Spinal cord (tissue), 10 donors: ENCODE data around the gene LGALS9B. TPM values are rescaled to one million over a fixed set of nuclear protein-coding genes. Genes with fewer than 3 reads are reported as not detected.
"Not testable (repeated sequence)": the region's sequence is repeated elsewhere in the genome, so short reads cannot be mapped to it uniquely, and the experiment has no call there.

Experiments used
- DNase-seq, 6 donors: peaks; one replicate each; pipeline versions ENCODE4 v3.0.0 to v3.0.0-alpha.2; 2013 to 2015; ENCODE audit warnings: low spot score in 6 of 6, low read depth in 4 of 6
- H3K27ac ChIP-seq: one replicate; pipeline ENCODE4 v1.5.1; 2013; ENCODE audit warnings: low read depth, low read length, control low read depth
- H3K27me3 ChIP-seq: one replicate; pipeline ENCODE4 v1.6.1; 2013; ENCODE audit warnings: low read length; ENCODE audit not compliant: control insufficient read depth, insufficient read depth
- H3K36me3 ChIP-seq: one replicate; pipeline ENCODE4 v1.6.1; 2013; ENCODE audit warnings: low read length; ENCODE audit not compliant: control insufficient read depth, insufficient read depth
- H3K4me1 ChIP-seq: one replicate; pipeline ENCODE4 v1.6.1; 2013; ENCODE audit warnings: low read length; ENCODE audit not compliant: control insufficient read depth, insufficient read depth
- H3K4me3 ChIP-seq: one replicate; pipeline ENCODE4 v1.5.1; 2013; ENCODE audit warnings: low read depth, low read length, control low read depth
- H3K9me3 ChIP-seq: one replicate; pipeline ENCODE4 v1.6.1; 2013; ENCODE audit warnings: low read length; ENCODE audit not compliant: control insufficient read depth, insufficient read depth
- WGBS: methylation state at CpG from one replicate; pipeline ENCODE4 v1.1.5; 2013; ENCODE audit warnings: missing lambda C conversion rate; ENCODE audit not compliant: insufficient coverage; 5-methylcytosine and 5-hydroxymethylcytosine counted together
- polyA plus RNA-seq, 2 donors: library from polyadenylated mRNA; unstranded; fragments of 120-200 nt; gene quantifications; one replicate each; pipeline ENCODE4 v1.2.1, GENCODE V29; 2013; ENCODE audit not compliant: insufficient read length in 2 of 2
- total RNA-seq, 2 donors: library from RNA; depleted of rRNA in 1 of 2; stranded (reverse); fragments of 120-200 nt in 1 of 2; fragments of >200 nt in 1 of 2; gene quantifications; one replicate each; pipeline versions ENCODE4 v1.2.3 to v1.2.4, GENCODE V29; 2013 to 2014
- donor health status: healthy.

The LGALS9B gene
- total and polyA plus RNA-seq, 4 donors, result not detected

DNA sequence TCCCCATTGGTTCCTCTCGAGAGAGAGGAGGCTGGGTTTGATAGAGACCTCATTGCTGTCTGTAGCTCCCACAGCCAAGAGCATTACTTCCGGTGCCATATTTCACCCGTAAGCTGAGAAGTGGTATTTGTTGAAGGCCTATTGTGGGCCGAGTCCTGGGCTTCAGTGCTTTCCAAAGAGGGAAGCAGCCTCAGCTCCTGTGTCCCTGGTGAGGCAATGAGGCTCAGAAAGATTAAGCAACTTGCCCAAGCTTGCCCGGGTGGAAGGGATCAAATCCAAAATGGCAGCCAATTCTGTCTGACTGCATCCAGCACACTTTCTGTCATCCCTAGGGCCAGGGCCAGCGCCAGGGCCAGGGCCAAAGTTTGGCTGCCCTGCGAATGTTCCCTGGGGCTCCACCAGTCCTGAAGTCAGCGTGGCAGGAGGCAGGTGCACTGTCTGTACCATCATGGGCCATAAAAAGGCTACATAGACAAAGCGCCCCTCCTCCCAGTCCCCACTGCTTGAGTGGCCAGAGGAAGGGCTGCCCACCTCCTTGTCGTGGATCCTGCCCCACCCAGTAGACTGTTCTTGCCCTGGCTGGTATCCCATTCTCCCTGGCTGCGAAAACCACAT lies 13.4 kb downstream of the LGALS9B start:
- DNase-seq, H3K27me3 ChIP-seq, H3K36me3 ChIP-seq, H3K27ac ChIP-seq, H3K4me3 ChIP-seq, H3K9me3 ChIP-seq, H3K4me1 ChIP-seq: not testable (repeated sequence)
- WGBS, result no CpG with 5 or more reads among the region's 11 CpGs

DNA sequence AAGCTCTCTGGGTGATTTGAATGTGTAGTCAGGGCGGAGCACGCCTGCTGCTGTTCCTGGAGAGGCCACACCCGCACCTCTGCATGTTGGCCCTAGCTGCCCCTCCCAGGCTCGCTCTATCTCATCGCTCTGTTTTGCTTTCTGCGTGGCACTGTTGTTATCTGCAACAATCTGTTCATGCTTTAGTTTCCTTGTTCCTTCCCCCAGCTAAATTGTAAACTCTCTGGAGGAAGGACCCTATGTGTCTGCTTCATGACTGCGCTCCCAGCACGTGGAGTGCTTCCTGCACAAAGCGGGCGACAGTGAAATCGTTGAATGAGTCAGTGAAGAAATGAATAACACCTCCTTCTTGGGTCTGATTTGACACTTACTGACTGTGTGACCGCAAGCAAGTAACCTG lies 16.5 kb downstream of the LGALS9B start:
- H3K36me3 ChIP-seq, H3K4me3 ChIP-seq, H3K27ac ChIP-seq, H3K9me3 ChIP-seq, H3K4me1 ChIP-seq, DNase-seq, H3K27me3 ChIP-seq: not testable (repeated sequence)
- WGBS, result no CpG with 5 or more reads among the region's 12 CpGs

DNA sequence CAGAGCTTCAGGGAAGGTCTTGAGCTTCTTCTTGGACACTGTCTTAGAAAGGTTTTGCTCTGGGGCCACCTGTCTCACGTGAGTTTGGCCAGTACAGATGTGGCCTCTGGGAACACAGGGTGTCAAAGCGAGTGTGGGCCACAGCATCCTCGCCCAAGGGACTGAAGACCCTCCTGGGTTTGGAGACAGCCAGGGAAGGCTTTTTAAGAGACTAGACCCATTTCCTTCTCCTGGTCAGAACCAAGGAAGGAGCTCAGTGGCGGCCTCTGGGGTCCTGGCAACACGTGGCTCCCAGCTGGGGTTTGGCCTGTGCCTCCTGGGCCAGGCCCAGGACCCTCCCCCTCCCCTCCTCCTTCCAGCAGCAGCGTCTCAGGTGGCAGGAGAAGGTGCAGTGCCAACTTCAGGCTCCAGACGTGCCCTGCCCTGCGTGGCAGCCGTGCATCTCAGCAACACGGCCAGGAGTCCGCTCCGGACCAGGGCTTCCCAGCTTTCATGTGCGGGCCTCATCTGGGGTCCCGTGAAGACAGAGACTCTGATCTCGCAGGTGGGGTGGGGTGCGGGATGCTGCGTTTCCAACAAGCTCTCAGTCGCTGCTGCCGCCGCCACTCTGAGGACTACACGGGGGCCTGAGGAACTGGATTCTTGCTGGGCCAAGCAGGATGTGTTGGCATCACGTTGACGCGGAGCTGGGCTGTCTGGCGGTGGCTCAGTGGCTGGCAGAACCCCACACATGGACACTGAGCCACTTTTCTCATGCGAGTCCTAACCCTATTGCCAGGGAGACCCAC lies 19.6 kb downstream of the LGALS9B start:
- not testable (repeated sequence) for H3K4me1 ChIP-seq, H3K4me3 ChIP-seq, H3K27me3 ChIP-seq, H3K9me3 ChIP-seq, H3K36me3 ChIP-seq, DNase-seq, H3K27ac ChIP-seq
- 95% methylated on average over 13 of the region's 26 CpGs for WGBS

DNA sequence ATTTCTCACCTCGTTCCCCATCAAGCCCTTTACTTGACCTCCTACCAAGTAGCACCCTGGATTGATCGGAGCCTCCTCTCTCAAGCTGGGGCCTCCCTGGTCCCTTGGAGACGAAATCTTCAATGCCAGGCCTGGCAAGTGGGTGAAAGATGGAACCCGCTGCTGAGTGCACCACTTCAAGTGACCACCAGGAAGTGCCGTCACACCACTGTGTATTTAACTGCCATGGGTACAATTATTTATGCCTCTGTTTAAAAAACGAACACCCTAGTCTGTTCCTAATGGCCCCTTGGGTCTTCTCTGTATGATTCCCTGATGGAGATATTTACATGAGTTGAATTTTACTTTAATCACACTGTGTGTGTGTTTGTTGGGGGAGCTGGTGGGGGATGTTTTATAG lies 20.4 kb downstream of the LGALS9B start:
- not testable (repeated sequence) for H3K4me1 ChIP-seq, H3K9me3 ChIP-seq, H3K4me3 ChIP-seq, DNase-seq, H3K36me3 ChIP-seq, H3K27ac ChIP-seq, H3K27me3 ChIP-seq
- WGBS, result no CpG with 5 or more reads among the region's 6 CpGs

DNA sequence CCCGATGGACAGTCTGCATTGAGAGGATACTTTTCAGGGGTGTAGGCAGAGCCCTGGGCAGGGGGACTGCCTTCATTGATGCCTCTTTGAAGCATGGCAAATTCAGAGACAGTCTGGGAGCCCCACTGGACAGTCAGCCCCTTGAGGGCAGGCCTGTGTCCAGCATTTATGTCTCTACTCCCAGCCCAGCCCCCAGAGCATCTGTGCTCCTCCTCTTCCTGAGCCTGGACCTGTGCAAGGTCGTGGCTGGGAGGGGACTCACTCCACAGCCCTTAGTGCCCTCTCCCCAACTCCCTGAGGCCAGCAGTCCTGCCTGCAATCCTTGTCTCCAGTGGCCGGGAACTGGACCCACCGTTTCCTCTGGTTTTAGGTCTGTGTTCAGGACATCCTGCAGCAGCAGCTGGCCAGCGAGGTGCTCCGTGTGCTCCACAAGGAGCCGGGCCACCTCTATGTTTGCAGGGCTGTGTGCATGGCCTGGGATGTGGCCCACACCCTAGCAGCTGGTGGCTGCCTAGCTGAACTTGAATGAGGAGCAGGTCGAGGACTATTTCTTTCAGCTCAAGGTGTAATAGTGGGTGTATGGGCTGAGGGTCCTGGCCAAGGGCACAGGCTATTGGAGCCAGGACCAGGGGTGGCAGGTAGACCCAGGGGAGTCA lies 22.6 kb downstream of the LGALS9B start:
- no CpG with 5 or more reads among the region's 8 CpGs for WGBS
- not testable (repeated sequence) for H3K4me3 ChIP-seq, H3K4me1 ChIP-seq, DNase-seq, H3K9me3 ChIP-seq, H3K36me3 ChIP-seq, H3K27me3 ChIP-seq, H3K27ac ChIP-seq

DNA sequence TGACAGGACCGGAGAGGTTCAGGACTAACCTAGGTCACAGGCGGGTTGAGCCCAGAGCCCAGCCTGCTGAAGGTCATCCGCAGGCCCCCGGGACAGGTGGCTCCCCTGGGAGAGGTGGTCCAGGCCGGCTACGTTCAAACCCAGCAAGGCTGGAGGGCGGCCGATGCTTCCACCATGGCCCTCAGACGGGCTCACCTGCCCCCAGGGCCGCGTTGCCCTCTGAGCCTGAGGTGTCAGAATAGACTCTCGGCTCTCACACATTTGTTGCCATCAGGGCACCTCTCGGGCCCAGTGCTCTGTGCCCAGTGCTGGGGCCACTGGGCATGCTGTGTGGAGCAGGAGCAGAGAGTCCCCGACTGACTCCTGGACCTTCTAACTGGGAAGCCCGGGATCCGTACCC lies 23.2 kb downstream of the LGALS9B start:
- H3K36me3 ChIP-seq, H3K4me3 ChIP-seq, H3K27ac ChIP-seq, H3K4me1 ChIP-seq, H3K27me3 ChIP-seq, H3K9me3 ChIP-seq, DNase-seq: not testable (repeated sequence)
- WGBS, result 83% methylated on average over 12 of the region's 16 CpGs

DNA sequence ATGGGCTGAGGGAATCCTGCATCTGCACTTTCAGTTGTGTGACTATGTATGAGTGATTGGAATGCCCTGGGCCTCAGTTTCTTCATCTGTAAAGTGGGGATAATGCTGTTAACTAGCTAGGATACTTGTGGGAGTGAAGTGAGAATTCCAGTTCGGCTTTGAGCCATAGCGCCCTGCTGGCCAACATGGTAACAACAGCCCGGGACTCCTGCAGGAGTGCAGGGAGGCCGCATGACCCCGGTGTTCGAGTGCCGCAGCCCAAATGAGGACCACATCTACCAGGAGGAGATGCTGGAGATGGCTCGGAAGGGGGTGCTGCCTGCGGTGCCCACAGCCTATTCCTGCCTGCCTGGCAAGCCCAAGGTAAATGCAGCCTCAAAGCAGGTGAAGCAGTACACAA lies 23.7 kb downstream of the LGALS9B start:
- WGBS, result no CpG with 5 or more reads among the region's 9 CpGs
- not testable (repeated sequence) for H3K36me3 ChIP-seq, H3K27me3 ChIP-seq, H3K4me1 ChIP-seq, H3K9me3 ChIP-seq, H3K4me3 ChIP-seq, DNase-seq, H3K27ac ChIP-seq

DNA sequence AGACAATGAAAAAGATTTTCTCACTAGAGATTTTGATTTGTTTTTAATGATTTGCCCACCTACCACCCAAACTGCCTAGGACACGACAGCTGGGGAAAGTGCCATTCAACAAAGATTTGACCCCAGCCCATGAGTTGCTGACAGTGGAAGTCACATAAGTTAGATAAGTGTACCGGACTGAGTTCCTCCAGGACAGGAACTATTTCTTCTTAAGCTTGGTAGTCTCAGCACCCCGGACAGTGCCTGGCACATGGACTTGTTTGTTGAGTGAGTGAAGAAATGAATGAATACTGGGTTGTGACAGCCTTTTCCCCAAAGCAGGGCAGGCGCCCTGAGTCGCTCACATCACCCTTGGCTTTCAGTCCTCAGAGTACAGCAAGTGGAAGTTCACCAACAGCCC lies 26.7 kb downstream of the LGALS9B start:
- not testable (repeated sequence) for H3K36me3 ChIP-seq, H3K27ac ChIP-seq, DNase-seq, H3K9me3 ChIP-seq, H3K27me3 ChIP-seq, H3K4me3 ChIP-seq, H3K4me1 ChIP-seq
- WGBS, result no CpG with 5 or more reads among the region's 5 CpGs

DNA sequence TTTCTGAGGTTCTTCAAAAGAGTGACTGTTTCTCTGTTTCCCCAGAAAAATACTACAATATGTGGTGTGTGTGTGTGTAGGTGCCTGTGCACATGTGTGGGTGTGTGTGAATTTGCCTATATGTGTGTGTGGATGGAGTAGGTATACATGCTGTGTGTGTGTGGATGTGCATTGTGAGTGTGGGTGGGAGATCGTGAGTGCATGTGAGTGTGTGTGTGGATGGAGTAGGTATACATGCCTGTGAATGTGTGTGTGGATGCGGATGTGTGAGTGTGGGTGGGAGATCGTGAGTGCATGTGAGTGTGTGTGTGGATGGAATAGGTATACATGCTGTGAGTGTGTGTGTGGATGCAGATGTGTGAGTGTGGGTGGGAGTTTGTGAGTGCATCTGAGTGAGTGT lies 32.2 kb downstream of the LGALS9B start:
- H3K27ac ChIP-seq, DNase-seq, H3K4me1 ChIP-seq, H3K27me3 ChIP-seq, H3K36me3 ChIP-seq, H3K9me3 ChIP-seq, H3K4me3 ChIP-seq: not testable (repeated sequence)
- 94% methylated on average over 3 of the region's 3 CpGs for WGBS

DNA sequence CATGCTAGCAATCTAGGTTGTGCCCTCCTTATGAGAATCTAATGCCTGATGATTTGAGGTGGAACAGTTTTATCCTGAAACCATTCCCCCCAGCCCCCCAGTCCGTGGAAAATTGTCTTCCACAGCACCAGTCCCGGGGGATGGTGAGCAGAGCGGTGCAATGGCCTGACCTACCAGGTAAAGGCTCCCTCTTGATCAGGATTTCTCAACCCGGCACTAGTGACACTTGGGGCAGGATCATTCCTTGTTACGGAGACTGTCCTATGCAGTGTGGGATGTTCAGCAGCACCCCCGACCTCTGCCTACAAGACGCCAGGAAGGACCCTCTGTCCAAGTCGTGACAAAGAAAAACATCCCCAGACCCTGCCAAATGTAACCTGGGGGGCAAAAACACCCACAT lies 34.0 kb downstream of the LGALS9B start:
- H3K4me3 ChIP-seq, DNase-seq, H3K27me3 ChIP-seq, H3K27ac ChIP-seq, H3K9me3 ChIP-seq, H3K36me3 ChIP-seq, H3K4me1 ChIP-seq: not testable (repeated sequence)
- 85% methylated on average over 4 of the region's 8 CpGs for WGBS
